Activated CD4-positive, alpha-beta T cell treated with anti-CD3 and anti-CD28 coated beads for 48 hours (primary cell): ENCODE measurements around the gene OTOP2.

ENCODE experiments used
- DNase-seq: peaks from one replicate; pipeline ENCODE4 v3.0.0-alpha.2; 2020

Gene OTOP2

DNA sequence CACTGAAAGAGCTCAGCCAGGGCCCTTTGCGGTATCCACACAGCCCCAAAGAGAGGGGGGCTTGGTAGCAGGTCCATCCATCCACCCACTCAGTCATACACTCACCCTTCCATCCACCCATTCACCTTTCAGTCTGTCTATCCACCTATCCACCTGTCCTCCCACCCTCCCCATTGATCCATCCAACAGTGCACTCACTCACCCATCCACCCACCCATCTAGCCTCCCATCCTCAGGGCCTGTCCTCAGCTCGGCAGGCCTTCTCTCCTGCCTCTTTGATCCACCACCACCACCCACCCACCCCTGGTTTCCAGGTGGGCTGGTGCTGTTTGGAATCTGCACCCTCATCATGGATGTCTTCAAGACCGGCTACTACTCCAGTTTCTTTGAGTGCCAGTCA, 1.2 kb downstream of the OTOP2 start:
- DNase-seq = no peak

DNA sequence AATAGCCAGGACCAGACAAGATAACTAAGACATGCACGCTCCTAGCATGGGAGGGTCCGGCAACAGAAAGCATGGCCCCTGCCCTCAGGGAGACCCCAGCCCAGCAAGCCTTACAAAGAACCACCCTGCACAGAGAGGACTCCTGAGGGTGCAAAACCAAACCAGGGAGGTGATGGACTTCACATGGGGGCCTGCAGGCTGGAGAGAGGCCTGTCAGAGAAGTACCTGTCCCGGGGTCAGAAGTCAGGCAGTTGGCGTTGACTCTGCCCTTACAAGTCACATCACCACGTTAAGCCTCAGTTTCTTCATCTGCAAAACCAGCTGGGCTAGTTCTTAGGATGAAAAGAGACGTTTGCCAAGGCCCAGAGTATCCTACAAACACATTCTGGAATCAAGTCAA, 4.7 kb downstream of the OTOP2 start:
- no peak for DNase-seq

DNA sequence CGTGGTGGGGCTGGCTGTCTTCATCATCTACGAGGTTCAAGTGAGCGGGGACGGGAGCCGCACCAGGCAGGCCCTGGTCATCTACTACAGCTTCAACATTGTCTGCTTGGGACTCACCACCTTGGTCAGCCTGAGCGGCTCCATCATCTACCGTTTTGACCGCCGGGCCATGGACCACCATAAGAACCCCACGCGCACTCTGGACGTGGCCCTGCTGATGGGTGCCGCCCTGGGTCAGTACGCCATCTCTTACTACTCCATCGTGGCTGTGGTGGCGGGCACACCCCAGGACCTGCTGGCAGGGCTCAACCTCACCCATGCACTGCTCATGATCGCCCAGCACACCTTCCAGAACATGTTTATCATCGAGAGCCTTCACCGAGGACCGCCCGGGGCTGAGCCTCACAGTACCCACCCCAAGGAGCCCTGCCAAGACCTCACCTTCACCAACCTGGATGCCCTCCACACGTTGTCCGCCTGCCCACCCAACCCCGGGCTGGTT, 6.5 kb downstream of the OTOP2 start:
- DNase-seq = no peak

DNA sequence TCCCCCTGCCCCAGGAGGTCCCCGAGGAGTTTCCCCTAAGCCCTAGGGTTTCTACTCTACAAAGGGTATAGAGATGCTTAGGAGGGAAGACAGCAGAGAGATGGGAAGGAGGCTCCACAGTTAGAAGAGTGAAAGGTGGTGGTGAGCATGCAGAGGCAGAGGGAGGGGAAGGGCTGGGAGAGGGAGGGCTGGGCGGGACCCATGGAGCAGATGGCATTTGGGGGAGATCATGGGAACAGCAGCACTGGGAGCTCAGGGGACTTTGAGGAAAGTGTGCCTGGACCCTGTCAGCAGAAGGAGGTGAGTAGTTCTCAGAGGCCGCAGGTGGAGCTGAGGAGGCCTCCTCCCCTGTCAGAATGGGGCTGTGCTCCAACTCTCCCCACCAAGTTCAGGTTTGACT, 11.0 kb downstream of the OTOP2 start:
- DNase-seq = no peak

DNA sequence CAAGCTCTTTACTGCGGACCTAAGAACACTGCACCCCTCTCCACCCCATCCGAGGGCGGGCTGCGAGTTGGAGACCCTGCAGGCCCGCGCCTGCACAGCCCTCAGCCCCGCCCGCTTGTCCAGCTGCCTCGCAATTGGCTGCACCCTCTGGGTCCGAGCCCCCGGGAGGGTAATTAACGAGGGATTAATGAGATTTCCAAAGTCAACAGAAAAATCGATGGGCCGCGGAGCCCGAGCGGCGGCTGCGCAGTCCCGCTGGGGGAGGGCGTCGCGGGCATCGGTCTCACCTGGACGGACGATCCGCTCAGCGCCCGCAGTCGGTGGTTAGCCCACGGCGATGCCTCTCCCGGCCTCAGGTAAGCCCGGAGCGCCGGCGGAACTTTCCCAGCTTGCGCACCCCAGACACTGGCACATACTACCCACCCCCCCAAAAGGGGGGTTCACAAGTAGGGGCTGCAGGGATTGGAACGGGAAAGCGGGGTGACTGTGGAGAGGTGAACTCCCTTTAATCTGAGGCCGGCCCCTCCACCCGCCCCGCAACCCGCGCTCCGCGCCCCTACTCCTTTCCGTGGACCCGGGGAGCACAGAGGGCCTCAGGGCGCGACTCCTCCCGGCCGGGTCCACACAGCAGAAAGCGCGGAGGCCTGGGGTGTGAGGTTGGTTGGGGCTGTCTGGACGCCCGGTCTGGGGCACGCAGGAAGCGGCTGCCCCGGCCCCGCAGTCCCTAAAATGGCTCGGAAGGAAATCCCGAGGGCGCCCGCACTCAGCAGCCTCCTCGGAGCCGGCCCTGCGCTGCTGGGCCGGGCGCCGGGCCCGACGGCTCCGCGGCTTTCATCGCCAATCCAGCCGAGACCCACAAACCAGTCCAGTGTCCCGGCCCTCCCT, 11.8 kb downstream of the OTOP2 start, which contains the start of gene OTOP3:
TSS of gene OTOP3 (plus strand) at position 314 of the 885 bp plus-strand sequence. CDS start at position 338, 24 bp downstream.
- no peak for DNase-seq

DNA sequence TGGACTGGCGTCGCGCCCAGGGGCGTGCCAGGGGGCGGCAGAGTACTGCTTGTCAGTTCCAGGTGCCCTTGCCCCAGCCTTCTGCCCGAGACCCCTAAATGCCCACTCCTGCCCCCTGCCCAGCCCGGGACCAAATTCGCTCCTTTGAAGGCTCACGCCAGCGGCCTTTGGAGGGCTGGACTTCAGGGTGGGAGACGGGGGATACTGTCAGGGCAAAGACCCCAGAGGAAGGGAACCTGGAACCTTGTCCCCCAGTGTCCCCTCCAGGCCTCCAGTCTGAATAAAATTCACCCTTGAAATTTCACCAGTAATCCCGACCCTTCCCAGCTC, 12.4 kb downstream of the OTOP2 start:
- no peak for DNase-seq

DNA sequence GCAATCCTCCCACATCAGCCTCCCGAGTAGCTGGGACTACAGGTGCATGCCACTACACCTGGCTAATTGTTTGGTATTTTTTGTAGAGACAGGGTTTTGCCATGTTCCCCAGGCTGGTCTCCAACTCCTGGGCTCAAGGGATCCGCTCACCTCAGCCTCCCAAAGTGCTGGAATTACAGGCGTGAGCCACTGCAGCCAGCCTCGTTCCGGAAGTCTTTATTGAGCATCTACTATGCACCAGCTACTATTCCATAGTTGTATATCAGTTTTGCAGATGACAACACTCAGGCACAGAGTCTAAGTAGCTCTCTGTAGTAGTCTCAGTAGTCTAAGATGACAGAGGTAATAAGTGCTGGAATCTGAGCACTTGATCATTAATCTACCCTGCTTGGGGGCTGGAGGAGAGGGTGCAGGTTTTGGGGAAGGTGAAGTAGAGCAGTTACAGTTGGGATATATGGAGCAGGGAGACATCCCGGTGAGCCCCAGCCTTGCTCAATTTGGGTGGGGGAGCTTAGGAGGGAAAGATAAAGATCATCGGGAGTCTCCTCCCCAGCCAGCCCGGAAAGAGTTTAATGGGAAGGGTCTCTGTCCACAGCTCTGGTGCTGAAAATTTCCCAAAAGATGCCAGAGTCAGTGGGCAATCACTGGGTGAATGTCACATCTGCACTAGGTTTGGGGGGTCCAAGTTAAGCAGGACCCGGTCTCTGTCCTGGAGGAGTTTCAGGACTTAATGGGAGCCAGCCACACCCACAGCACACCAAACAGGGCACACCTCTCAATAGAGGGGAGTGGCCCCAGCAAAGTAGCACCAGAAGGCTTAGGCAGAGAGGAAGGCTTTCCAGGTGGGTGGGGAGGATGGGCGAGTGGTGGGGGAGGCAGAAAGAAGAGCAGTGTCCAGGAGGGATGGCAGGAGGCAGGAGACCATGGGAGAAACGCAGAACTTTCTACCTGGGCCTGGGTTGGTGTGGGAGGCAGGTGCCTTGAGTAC, 13.3 kb downstream of the OTOP2 start:
- no peak for DNase-seq

DNA sequence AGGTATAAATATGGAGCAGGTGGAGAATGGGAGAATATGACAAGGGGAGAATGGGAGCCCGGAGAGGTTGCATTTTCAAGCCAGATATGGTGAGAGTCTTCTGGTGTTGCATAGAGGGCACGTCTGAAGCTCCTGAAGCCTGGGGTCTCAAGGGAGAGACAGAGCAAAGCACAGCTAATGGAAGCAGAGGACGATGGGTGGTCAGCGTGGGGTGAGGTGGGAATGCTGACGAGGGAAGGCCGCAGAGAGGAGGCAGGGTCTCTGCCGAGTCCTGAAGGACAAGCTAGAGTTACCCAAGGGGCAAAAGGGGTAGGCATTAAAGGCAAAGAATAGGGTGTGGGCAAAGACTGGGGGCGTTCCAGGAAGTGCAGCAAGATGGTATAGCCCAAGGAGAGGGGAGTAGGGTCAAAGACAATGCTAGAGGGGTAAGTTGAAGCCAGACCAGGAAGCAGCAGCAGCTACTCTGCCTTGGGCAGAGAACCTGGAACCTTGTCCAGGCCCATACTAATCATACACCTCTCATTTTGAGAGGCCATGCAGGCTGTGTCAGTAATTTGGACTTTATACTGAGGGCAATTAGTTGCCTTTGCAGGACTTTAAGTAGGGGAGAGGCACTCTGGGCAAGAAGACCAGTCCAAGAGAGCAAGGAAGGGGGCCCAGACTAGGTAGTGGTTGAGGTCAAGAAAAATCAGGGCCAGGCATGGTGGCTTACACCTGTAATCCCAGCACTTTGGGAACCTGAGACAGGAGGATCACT, 14.3 kb downstream of the OTOP2 start:
- DNase-seq = no peak

DNA sequence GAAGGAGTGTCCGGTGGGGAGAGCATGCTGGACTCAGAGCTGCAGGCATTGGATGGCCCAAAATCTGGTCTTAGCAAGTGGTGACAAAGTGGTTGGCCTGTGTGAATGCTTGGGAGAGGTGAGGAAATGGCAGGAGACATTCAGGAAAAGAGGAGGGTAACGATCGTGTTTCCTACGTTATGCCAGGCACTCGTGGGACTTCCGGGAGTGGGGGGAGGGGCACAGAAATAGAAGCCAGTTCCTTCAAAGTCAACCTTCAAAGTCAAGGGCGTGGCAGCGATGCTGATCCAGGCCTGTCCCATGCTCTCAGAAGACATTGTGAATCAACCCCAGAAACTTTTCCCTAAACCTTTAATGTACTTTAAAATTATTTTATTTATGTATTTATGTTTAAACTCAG, 15.5 kb downstream of the OTOP2 start:
- no peak for DNase-seq

DNA sequence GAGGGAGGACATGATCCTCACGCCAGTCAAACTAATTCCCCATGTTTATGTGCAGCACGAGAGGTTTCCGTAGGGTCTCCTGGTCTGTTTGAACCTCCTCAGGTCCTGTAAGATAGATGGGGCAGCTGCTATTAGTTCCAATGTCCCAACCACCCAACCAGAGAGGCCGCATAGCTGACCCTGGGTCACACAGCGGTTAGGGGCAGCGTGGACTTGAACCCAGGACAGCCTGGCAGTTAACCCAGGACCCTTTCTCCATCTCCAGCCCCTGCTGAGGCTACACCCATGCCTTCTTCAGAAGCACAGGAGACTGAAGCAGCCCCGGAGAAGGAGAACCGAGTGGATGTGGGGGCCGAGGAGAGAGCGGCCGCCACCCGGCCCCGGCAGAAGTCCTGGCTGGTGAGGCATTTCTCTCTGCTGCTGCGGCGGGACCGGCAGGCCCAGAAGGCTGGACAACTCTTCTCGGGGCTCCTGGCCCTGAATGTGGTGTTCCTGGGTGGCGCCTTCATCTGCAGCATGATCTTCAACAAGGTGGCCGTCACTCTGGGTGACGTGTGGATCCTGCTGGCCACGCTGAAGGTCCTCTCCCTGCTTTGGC, 17.2 kb downstream of the OTOP2 start:
- no peak for DNase-seq

DNA sequence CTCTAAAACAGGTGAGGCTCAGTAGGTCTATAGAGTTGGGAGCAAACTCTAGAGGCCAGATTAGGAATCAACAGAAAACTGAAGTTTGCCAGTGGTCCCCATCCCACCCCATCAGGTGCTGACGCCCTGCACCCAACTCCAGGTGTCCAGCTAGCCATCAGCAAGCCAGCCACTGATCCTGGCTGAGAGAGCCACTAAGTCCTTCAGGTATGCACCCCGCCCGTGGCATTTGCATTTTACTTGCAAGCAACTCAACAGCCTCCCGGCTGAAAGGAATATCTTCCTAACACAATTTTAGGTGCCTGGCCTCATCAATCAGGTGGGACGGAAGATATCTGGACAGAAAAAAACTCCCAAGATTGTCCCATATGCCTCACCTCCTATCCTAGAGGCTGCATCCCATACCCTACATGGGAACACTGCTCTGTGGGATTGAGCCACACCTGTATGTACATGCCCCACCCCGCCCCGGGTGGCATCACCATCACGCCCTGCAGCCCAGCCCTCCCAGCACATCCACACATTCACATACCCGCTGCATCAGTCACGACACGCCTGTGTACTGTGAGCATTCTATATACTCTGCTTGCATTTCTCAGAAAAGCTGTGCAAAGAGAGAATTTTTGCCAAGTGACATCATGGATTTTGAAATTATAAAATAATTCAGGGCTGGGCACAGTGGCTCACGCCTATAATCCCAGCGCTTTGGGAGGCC, 19.9 kb downstream of the OTOP2 start:
- DNase-seq = no peak

DNA sequence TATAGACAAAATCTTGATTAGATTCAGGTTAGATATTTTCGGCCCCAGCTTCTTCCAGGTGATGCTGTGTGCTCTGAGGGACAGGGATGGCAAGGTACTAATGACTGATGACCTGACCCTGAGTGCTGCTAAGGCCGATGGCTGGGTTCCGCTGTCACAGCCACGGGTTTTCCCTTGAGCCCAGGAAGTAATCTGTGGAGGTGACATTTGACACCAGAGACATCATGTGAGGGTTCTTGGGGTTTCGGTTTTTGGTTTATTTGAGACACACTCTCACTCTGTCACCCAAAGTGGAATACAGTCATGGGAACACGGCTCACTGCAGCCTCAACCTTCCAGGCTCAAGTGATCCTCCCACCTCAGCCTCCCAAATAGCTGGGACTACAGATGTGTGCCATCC, 21.5 kb downstream of the OTOP2 start:
- no peak for DNase-seq

DNA sequence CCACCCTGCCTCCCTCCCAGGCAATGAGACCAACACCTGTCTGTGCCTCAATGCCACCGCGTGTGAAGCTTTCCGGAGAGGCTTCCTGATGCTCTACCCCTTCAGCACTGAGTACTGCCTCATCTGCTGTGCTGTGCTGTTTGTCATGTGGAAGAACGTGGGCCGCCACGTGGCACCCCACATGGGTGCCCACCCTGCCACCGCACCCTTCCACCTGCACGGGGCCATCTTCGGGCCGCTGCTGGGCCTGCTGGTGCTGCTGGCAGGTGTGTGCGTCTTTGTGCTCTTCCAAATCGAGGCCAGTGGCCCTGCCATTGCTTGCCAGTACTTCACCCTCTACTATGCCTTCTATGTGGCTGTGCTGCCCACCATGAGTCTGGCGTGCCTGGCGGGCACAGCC, 22.6 kb downstream of the OTOP2 start:
- DNase-seq = no peak

DNA sequence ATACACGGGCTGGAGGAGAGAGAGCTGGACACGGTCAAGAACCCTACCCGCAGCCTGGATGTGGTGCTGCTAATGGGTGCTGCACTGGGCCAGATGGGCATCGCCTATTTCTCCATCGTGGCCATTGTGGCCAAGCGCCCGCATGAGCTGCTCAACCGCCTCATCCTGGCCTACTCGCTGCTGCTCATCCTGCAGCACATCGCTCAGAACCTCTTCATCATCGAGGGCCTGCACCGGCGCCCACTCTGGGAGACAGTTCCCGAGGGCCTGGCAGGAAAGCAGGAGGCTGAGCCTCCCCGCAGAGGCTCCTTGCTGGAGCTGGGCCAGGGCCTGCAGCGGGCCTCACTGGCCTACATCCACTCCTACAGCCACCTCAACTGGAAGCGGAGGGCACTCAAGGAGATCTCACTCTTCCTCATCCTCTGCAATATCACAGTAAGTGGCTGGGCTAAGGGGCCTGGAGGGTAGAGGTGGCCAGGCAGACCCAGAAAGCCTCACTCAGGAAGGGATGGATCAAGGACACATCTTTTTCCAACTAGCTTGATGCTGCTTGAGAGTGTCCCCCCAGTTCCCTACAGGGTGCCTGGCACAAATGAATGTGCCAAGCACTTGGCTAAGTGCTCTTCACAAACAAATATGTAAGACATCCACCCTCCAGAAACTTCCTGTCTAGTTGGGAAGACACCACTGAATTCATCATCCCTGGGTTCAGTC, 23.1 kb downstream of the OTOP2 start:
- DNase-seq = no peak

DNA sequence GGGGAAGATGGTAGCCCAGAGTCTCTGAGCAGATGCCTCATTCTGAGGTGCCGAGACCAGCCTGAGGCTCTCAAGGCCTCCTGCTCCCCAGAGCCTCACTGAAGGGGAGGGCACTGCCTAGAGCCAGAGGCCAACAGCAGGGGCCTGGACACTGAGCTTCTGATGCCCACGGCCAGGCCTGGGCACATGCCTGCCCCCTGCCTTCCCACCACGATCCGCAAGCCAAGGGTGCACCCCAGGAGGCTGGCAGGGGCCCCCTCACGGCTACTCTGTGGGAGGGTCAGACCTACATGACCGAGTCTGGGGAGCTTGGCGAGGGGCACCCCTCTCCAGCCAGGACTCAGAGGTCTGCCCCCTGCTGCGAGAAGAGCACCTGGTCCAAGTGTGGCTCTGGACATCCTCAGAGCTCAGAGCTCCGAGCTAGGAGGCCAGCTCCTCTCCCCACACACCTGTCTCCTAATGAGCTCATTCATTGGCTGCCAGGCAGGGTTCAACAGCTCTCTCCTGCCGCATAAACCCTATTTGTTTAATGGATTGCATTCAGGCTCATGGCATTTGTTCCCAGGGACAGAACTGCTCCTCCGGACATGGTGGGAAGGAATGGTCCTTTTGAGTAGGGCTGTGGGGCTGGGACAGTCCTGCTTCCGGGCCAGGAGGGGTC, 25.5 kb downstream of the OTOP2 start:
- no peak for DNase-seq

DNA sequence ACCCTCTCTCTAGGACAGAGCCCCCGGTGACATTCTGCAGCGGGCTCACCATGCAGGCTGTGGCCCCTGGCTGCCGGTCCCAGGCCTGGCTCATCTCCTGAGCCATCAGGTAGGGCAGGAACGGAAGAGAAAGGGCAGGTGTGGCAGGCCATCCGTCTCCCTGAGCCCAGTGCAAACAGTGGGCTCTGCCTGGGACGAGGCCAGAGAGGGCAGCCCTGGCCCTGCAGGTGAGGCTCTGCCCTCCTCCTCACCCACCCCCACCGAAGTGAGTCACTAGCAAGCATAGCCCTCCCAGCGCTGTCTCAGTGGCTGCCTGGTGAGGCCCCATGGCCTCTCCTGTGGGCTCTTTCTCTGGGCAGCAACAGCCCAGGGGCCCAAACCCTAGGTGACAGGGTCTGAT, 26.1 kb downstream of the OTOP2 start:
- DNase-seq = no peak

DNA sequence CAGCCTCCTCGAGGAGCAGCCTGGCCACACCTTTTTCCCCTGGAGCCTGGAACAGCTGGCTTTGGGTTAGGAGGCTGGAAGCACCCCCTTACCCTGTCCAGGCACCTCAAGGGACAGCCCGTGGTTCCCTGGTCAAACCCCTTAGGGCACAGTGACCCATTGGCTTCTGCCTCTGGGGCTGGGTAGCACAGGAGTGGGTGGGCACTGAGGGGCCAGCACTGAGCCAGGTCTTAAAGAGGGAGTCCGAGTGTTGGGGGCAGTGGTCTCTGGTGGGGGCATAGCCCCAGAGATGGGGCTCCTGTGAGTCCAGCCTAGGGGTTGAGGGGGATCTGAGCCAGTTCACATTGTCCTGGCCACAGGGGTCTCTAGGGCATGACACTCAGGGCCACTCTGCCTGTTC, 27.0 kb downstream of the OTOP2 start:
- DNase-seq = no peak

DNA sequence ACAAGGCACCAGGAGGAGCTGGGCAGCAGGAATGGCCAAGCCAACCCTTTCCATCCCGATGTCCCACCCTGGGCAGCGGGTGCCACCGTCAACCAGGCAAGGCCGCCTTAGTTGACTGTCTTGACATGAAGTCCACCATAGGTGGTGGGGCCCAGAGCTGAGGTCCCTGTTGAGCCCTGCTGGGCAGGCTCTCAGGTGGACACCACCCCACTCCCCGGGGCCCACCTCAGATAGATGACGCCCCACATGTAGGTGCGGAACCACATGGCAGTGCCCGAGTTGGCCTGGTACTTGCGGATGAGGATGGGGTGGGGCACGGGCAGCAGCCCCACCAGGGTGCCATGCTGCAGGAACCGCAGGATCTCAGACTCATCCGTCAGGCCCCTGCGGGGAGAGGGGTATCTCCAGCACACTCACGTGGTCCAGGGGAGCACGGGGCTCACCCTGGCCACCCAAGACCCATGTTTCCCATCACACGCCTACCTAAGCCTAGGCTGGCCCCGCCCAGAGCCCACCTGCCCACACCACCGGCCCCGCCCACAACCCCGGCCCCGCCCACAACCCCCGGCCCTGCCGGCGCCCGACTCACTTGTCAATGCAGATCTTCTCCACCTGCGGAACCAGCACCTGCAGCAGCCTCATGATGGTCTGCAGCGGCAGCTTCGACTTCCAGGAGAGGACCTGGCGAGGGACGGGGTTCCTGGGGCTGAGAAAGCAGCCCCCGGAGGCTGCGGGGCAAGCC, 27.8 kb downstream of the OTOP2 start:
- no peak for DNase-seq

DNA sequence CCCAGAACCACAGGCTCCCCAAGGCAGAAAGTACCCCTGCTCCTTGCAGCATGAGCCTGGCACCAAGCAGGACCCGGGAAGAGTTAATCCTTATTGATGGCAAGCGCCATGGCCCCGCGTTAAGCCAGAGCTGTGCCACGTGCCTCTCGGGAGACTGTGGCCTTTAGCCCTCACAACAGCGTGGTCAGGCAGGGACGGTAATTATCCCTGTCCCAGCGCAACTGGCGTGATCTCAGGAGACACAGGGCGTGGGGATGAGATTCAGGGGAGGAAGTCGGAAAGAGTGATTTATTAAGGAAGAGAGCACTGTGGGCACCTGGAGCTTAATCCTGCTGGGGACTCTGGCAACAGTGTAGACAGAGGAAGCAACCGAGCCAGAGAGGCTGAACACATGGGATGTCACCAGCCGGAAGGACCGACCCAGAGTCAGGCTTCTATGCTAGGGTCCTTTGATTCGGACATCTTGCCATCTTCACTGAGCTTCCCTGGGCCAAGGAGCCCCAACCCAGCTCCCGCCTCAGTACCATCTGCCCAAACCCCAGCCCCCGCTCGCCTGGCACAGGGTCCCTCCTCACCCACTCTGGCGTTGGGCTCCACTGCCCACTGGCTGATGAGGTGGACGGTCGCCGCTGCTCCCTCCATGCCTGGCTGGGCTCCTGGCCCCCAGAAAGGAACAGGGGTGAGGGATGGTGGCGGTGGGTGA, 28.5 kb downstream of the OTOP2 start:
- DNase-seq = no peak
